ENCODE results near the gene APBA3. TPM values are rescaled to one million over a fixed set of nuclear protein-coding genes. Genes with fewer than 3 reads are reported as not detected.

APBA3 gene
- total RNA-seq, 1 experiment from 2014 or later = 14.7 TPM

GRCh38 chr19:3804429-3804828, 42.9 kb upstream of the APBA3 start:
- DNase-seq = no peak
- H3K4me2 ChIP-seq (ENCODE audit: low read depth, low read length, poor library complexity, severe bottlenecking) = no peak overlapping the region
- H3K4me1 ChIP-seq (ENCODE audit: low read length) = no peaks in the 10 kb centered on the region
- H3K9me2 ChIP-seq (replicated peaks; ENCODE audit: insufficient read depth, low read length) = no peaks in the 10 kb centered on the region
- no peak overlapping the region for H3K4me3 ChIP-seq (ENCODE audit: low read length)
- no peaks in the 10 kb centered on the region for H3K9me3 ChIP-seq (ENCODE audit: low read length)
- H3K27ac ChIP-seq (ENCODE audit: low read length) = no peak overlapping the region
- H2AFZ ChIP-seq (ENCODE audit: low read length) = no peak overlapping the region
- H3K9ac ChIP-seq (ENCODE audit: low read length) = no peak overlapping the region
- no peaks in the 10 kb centered on the region for H3K36me3 ChIP-seq (ENCODE audit: insufficient read depth, low read length)
- no peaks in the 10 kb centered on the region for H3K27me3 ChIP-seq (ENCODE audit: low read length)
- peaks cover 28% of the 10 kb centered on the region; the same call in 1 of the 2 replicates for H4K20me1 ChIP-seq (ENCODE audit: insufficient read depth, low read depth, low read length)
- H3K79me2 ChIP-seq (ENCODE audit: low read length) = no peaks in the 10 kb centered on the region

GRCh38 chr19:3803986-3804385, 42.5 kb upstream of the APBA3 start:
- no peaks in the 10 kb centered on the region for H3K9me2 ChIP-seq (replicated peaks; ENCODE audit: insufficient read depth, low read length)
- H3K9ac ChIP-seq (ENCODE audit: low read length) = no peak overlapping the region
- H3K79me2 ChIP-seq (ENCODE audit: low read length) = no peaks in the 10 kb centered on the region

GRCh38 chr19:3803114-3803888, 41.8 kb upstream of the APBA3 start:
- Histone ChIP-seq H4K20me1 (ENCODE audit: insufficient read depth, low read depth, low read length) (peaks cover 17% of the 10 kb centered on the region; the same call in 1 of the 2 replicates), H2AFZ (ENCODE audit: low read length) (no peak overlapping the region), H3K36me3 (ENCODE audit: insufficient read depth, low read length) (no peaks in the 10 kb centered on the region), H3K4me3 (ENCODE audit: low read length) (no peak overlapping the region), H3K9ac (ENCODE audit: low read length) (no peak overlapping the region), H3K4me1 (ENCODE audit: low read length) (no peaks in the 10 kb centered on the region), H3K9me2 (replicated peaks; ENCODE audit: insufficient read depth, low read length) (no peaks in the 10 kb centered on the region), H3K79me2 (ENCODE audit: low read length) (no peaks in the 10 kb centered on the region), H3K27me3 (ENCODE audit: low read length) (no peaks in the 10 kb centered on the region), H3K9me3 (ENCODE audit: low read length) (no peaks in the 10 kb centered on the region), H3K27ac (ENCODE audit: low read length) (no peak overlapping the region), H3K4me2 (ENCODE audit: low read depth, low read length, poor library complexity, severe bottlenecking) (no peak overlapping the region)
- no peak for DNase-seq

More at GRCh38 chr19:3803986-3804385, 42.5 kb upstream of the APBA3 start:
- H3K27ac ChIP-seq (ENCODE audit: low read length) = no peak overlapping the region
- H3K4me1 ChIP-seq (ENCODE audit: low read length) = no peaks in the 10 kb centered on the region
- no peak overlapping the region for H3K4me3 ChIP-seq (ENCODE audit: low read length)
- DNase-seq = no peak
- no peak overlapping the region for H2AFZ ChIP-seq (ENCODE audit: low read length)
- H4K20me1 ChIP-seq (ENCODE audit: insufficient read depth, low read depth, low read length) = peaks cover 24% of the 10 kb centered on the region; the same call in 1 of the 2 replicates
- H3K27me3 ChIP-seq (ENCODE audit: low read length) = no peaks in the 10 kb centered on the region
- no peak overlapping the region for H3K4me2 ChIP-seq (ENCODE audit: low read depth, low read length, poor library complexity, severe bottlenecking)
- no peaks in the 10 kb centered on the region for H3K36me3 ChIP-seq (ENCODE audit: insufficient read depth, low read length)
- no peaks in the 10 kb centered on the region for H3K9me3 ChIP-seq (ENCODE audit: low read length)

DNA sequence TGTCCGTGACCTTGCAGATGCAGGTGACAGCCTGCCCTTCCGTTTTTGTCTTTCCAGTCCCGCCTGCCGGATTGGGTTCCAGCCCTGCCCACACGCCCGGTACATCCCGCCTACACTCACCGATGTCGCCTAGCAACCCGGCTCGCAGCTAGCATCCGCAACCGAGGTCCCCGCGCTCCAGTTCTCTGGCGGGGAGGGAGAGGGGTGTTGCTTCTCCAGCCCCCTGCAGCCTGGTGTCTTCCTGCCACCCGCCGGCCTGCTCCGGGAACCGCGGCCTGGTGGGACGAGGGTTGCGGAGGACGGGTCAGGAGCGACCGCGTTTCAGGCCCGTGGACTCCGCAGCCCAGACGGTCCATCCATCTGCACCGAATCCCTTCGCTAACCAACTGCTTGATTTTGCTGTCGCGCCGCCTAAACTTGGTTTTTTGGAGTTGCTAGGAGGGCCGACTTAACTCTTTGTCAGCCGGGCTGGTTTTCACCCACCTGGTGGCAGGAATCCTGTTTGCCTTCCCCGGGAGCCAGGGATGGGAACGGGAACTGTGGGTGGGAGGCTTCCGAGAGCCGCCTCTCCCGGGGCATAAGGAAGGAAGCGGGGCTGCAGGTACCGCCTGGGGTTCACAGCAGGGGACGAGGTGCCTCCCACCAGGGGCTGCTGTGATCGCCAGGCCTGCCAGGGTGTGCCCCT, 40.1 kb upstream of the APBA3 start:
- no peaks in the 10 kb centered on the region; the same call in 1 of the 2 replicates for H4K20me1 ChIP-seq (ENCODE audit: insufficient read depth, low read depth, low read length)
- no peaks in the 10 kb centered on the region for H3K9me2 ChIP-seq (replicated peaks; ENCODE audit: insufficient read depth, low read length)
- no peak overlapping the region for H3K4me3 ChIP-seq (ENCODE audit: low read length)
- H3K9ac ChIP-seq (ENCODE audit: low read length) = no peak overlapping the region
- peaks cover 3% of the 10 kb centered on the region; the same call in 1 of the 2 replicates for H3K27me3 ChIP-seq (ENCODE audit: low read length)
- no peaks in the 10 kb centered on the region for H3K36me3 ChIP-seq (ENCODE audit: insufficient read depth, low read length)
- H3K4me2 ChIP-seq (ENCODE audit: low read depth, low read length, poor library complexity, severe bottlenecking) = no peak overlapping the region
- H3K4me1 ChIP-seq (ENCODE audit: low read length) = no peaks in the 10 kb centered on the region
- no peak overlapping the region for H2AFZ ChIP-seq (ENCODE audit: low read length)
- H3K79me2 ChIP-seq (ENCODE audit: low read length) = no peaks in the 10 kb centered on the region
- H3K27ac ChIP-seq (ENCODE audit: low read length) = no peak overlapping the region
- no peaks in the 10 kb centered on the region; the same call in 1 of the 2 replicates for H3K9me3 ChIP-seq (ENCODE audit: low read length)
- no peak for DNase-seq

DNA sequence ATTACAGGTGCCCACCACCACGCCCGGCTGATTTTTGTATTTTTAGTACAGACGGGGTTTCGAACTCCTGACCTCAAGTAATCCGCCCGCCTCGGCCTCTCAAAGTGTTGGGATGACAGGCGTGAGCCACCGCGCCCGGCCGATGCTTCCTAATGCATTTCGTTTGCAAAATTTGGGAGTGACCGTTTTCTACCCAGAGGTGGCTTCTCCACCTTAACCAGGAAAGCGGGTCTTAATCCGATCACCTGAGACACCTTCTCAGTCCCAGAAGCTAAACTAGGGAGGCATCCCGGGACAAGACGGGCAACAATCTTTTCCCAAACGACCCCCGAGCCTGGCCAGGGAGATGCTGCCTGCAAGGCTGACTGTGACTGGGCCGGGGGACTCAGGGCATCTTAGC, 39.5 kb upstream of the APBA3 start:
- Histone ChIP-seq H3K79me2 (ENCODE audit: low read length) (no peaks in the 10 kb centered on the region), H3K4me3 (ENCODE audit: low read length) (no peak overlapping the region), H3K9me3 (ENCODE audit: low read length) (no peaks in the 10 kb centered on the region; the same call in 1 of the 2 replicates), H3K4me2 (ENCODE audit: low read depth, low read length, poor library complexity, severe bottlenecking) (no peak overlapping the region), H3K9ac (ENCODE audit: low read length) (no peak overlapping the region), H3K36me3 (ENCODE audit: insufficient read depth, low read length) (no peaks in the 10 kb centered on the region), H2AFZ (ENCODE audit: low read length) (no peak overlapping the region), H3K27ac (ENCODE audit: low read length) (no peak overlapping the region), H3K4me1 (ENCODE audit: low read length) (no peaks in the 10 kb centered on the region), H4K20me1 (ENCODE audit: insufficient read depth, low read depth, low read length) (no peaks in the 10 kb centered on the region; the same call in 1 of the 2 replicates), H3K9me2 (replicated peaks; ENCODE audit: insufficient read depth, low read length) (no peaks in the 10 kb centered on the region), H3K27me3 (ENCODE audit: low read length) (peaks cover 3% of the 10 kb centered on the region; the same call in 1 of the 2 replicates)
- no peak for DNase-seq

DNA sequence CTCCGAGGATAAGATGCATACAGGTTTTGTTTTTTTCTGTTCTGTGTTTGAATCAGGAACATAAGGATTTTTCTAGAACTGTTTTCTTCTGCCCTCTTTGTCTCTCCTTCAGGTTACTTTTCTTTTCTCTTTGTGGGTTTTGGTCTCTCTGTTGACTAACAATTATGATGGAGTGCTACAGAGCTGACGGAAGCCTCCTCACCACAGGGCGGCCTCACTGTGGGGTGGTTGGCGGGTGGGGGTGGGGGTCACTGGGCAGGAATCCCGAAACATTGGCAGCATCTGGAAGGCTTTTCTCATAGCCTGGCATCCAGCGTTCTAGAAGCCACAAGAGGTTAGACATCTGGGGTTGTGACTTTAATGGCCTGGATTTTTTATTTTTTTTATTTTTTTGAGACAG, 36.6 kb upstream of the APBA3 start:
- no peaks in the 10 kb centered on the region; the same call in 1 of the 2 replicates for H3K9me3 ChIP-seq (ENCODE audit: low read length)
- H4K20me1 ChIP-seq (ENCODE audit: insufficient read depth, low read depth, low read length) = no peaks in the 10 kb centered on the region
- no peak for DNase-seq
- H3K9me2 ChIP-seq (replicated peaks; ENCODE audit: insufficient read depth, low read length) = no peaks in the 10 kb centered on the region
- H3K4me2 ChIP-seq (ENCODE audit: low read depth, low read length, poor library complexity, severe bottlenecking) = no peak overlapping the region
- H2AFZ ChIP-seq (ENCODE audit: low read length) = no peak overlapping the region
- peaks cover 3% of the 10 kb centered on the region; the same call in 1 of the 2 replicates for H3K27me3 ChIP-seq (ENCODE audit: low read length)
- H3K9ac ChIP-seq (ENCODE audit: low read length) = no peak overlapping the region
- no peak overlapping the region for H3K27ac ChIP-seq (ENCODE audit: low read length)
- H3K79me2 ChIP-seq (ENCODE audit: low read length) = no peaks in the 10 kb centered on the region
- no peaks in the 10 kb centered on the region for H3K36me3 ChIP-seq (ENCODE audit: insufficient read depth, low read length)
- H3K4me1 ChIP-seq (ENCODE audit: low read length) = no peaks in the 10 kb centered on the region
- no peak overlapping the region for H3K4me3 ChIP-seq (ENCODE audit: low read length)

GRCh38 chr19:3796358-3796757, 34.9 kb upstream of the APBA3 start:
- Histone ChIP-seq H3K9me2 (replicated peaks; ENCODE audit: insufficient read depth, low read length) (no peaks in the 10 kb centered on the region), H3K4me2 (ENCODE audit: low read depth, low read length, poor library complexity, severe bottlenecking) (no peak overlapping the region), H3K79me2 (ENCODE audit: low read length) (no peaks in the 10 kb centered on the region), H2AFZ (ENCODE audit: low read length) (no peak overlapping the region), H4K20me1 (ENCODE audit: insufficient read depth, low read depth, low read length) (no peaks in the 10 kb centered on the region), H3K9me3 (ENCODE audit: low read length) (no peaks in the 10 kb centered on the region; the same call in 1 of the 2 replicates), H3K4me3 (ENCODE audit: low read length) (no peak overlapping the region), H3K36me3 (ENCODE audit: insufficient read depth, low read length) (no peaks in the 10 kb centered on the region), H3K27me3 (ENCODE audit: low read length) (peaks cover 3% of the 10 kb centered on the region; the same call in 1 of the 2 replicates), H3K27ac (ENCODE audit: low read length) (no peak overlapping the region), H3K9ac (ENCODE audit: low read length) (no peak overlapping the region), H3K4me1 (ENCODE audit: low read length) (no peaks in the 10 kb centered on the region)
- no peak for DNase-seq

- Histone ChIP-seq H2AFZ (ENCODE audit: low read length) (no peak overlapping the region), H3K27me3 (ENCODE audit: low read length) (peaks cover 3% of the 10 kb centered on the region; the same call in 1 of the 2 replicates), H3K27ac (ENCODE audit: low read length) (no peak overlapping the region), H3K4me1 (ENCODE audit: low read length) (no peaks in the 10 kb centered on the region), H3K9ac (ENCODE audit: low read length) (no peak overlapping the region), H3K4me2 (ENCODE audit: low read depth, low read length, poor library complexity, severe bottlenecking) (no peak overlapping the region), H3K9me3 (ENCODE audit: low read length) (no peaks in the 10 kb centered on the region; the same call in 1 of the 2 replicates), H3K9me2 (replicated peaks; ENCODE audit: insufficient read depth, low read length) (no peaks in the 10 kb centered on the region), H4K20me1 (ENCODE audit: insufficient read depth, low read depth, low read length) (no peaks in the 10 kb centered on the region), H3K4me3 (ENCODE audit: low read length) (no peak overlapping the region), H3K79me2 (ENCODE audit: low read length) (no peaks in the 10 kb centered on the region), H3K36me3 (ENCODE audit: insufficient read depth, low read length) (no peaks in the 10 kb centered on the region)
- no peak for DNase-seq
These were observed 32.3 kb upstream of the APBA3 start for GRCh38 chr19:3793799-3794198.

Measured in Karpas-422 (cell line).